ENCODE measurements around the gene GRIK2.

GRIK2 gene

GRCh38 chr6:101650402-101651100, 257.0 kb downstream of the GRIK2 start:
- no peak for DNase-seq

GRCh38 chr6:101652079-101652478, 258.6 kb downstream of the GRIK2 start:
- no peak for DNase-seq

DNA sequence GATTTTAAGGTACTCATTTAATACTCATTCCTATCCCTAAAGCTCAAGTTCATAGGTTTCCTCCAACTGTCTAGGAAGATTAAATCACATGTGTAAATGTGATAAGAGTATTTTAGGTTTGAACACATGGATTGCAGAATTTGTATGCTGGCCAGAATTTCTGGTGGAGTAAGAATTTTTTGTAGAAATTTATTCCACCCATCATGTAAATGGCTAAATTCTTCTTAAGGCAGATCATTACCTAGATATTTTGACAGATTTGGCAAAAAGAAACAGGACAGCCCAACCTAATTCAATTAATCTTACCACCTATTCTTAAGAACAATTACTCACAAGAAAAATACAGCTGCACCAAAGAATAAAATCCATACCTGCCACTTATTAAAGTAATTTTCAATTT, 261.6 kb downstream of the GRIK2 start:
- no peak for DNase-seq

DNA sequence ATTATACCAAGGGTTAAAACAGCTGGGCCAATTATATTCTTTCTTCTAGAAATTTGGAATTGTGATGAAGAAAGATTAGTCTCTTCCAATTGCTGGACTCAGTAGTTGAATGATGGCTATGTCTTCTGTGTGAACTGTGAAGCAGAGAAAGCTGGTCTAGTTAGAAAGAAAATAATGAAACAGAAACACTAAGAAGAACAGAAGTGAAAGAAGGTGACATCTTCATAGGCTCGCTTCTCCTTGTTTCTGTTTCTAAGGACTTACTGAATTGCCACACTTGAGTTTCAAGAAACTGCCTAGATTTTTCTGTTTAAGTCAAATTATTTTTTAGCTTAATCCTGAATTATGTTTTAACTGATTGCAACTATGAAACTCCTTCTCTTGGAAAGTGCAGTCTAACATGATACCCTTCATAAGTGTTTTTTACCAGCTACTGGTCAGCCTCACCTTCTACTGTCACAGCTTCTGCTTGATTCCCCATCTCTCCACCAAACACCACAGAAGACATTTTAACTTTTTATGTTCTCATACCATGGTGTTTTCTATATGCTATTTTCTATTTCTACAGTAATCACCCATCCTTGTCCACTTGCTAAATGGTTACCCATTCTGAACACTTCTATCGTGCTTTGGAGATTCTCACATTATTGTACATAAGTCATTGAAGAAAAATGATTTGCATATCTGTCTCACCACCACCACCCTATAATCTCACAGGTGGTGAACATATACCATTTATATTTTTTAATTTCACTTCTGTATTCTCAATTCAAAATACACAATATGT, 268.8 kb downstream of the GRIK2 start:
- DNase-seq: peak; percentile 12

- no peak for DNase-seq
Measured at GRCh38 chr6:101663100-101663499, 269.6 kb downstream of the GRIK2 start.

DNA sequence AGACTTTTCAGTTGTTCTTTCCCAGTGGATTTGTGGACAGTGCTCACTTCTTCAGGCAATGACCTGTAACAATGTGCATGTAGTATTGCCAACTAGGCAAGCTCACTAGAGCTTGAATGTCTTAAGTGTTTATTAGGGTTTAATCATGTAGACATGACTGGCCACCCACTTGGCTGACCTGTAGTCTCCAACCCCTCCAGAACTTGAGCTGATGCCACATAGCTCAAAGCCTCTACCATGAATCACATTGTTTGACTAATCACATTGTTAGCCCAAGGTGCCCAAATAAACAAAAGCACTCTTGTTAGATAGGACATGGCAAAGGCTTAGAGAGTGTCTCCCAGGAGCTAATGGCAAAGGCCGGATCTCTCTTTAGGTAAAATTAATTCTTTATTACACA, 272.7 kb downstream of the GRIK2 start:
- DNase-seq: no peak

DNA sequence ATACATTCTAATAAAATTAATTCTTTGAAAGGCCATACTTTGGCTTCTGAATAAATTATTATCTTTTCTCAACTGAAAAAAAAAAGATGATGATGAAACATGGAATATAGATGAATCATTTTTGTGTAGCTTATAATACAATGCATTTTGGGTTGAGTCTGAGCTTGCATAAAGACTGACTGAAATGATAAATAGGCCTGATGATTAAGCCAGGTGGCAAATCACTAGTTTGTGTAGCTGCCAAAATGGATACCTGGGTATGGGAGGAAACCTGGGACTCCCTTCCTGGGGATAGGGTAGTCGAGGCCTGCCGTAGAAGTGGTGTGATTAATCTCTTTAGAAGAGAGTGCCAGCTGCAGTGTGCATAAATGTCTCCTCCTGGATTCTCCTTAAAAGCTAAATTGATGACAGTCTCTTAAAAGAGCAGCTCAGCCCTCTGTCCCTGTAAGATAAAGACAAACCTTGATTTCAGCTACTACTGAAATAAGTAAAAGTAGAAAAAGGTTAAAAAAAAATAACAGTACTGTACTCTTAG, 275.1 kb downstream of the GRIK2 start:
- DNase-seq: no peak

GRCh38 chr6:101676187-101676586, 282.7 kb downstream of the GRIK2 start:
- DNase-seq: no peak

DNA sequence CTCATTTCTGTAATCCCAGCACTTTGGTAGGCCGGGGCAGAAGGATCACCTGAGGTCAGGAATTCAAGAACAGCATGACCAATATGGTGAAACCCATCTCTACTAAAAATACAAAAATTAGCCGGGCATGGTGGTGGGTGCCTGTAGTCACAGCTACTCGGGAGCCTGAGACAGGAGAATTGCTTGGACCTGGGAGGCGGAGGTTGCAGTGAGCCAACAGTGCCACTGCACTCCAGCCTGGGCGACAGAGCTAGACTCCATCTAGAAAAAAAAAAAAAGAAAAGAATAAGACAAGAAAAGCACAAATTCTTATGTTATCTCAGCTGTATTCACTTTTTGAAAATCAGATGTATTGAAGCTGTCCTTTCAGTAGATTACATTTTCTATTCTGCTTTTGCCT, 289.4 kb downstream of the GRIK2 start:
- DNase-seq: no peak

DNA sequence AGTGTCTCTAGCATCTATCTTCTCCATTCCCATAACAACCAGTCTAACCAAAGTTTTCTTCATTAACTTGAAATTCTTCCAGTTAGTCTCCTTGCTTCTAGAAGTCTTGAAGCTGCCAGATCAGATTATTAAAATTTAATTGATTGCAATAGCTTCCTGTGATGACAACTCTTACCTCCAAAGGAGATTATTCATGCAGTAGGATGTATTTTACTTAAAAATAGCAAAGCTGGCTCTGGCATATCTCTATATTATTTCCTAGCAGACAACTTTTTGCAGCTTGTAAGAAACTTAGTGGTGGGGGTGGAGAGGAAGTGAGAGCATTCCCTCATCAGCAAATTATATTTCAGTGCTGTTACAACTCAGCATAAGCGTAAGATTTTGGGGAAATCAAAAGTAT, 290.4 kb downstream of the GRIK2 start:
- peak; percentile 25 for DNase-seq

- no peak for DNase-seq
Measured at GRCh38 chr6:101686653-101687052, 293.1 kb downstream of the GRIK2 start.

DNA sequence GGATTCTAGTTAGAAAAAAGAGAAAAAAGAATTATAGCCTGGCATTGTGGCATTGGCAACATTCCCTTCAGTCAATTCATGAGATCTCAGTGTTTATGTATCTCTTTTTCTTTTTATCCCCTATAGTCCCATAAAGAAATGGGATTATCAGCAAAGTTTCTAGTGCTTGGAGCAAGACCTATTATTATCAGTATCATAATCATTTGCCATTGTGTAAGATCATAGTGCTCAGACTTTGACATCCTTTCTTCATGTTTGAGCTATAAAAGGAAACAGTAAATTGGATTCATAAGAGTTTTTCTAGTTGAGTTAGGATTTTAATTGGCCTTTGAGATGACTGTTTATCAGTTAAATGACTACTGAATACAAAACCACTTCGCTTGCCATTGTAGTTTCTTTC, 295.6 kb downstream of the GRIK2 start:
- no peak for DNase-seq

GRCh38 chr6:101689695-101690094, 296.2 kb downstream of the GRIK2 start:
- DNase-seq: no peak

GRCh38 chr6:101700655-101701054, 307.1 kb downstream of the GRIK2 start:
- DNase-seq: no peak

GRCh38 chr6:101703311-101703710, 309.8 kb downstream of the GRIK2 start:
- DNase-seq: no peak

GRCh38 chr6:101705866-101706265, 312.4 kb downstream of the GRIK2 start:
- DNase-seq: no peak

DNA sequence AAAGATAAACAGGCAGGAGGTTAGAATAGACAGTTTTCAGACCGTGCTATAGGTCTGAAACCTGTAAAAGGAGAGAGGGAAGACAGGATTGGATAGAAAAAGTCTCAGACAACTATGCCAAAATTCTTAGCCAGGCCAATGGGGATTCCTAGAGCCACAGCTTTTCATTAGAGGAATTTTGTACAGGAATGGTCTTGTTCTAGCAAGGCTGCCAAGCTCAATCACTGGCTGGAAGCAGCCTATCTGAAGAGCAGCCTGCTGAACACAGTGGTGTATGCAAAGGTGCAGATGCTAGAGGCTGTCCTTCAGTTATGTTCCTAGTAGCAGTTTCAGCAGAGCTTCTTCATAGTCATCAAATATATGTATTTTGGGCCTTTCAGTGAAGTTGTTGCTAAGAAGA, 313.1 kb downstream of the GRIK2 start:
- DNase-seq: no peak

GRCh38 chr6:101711518-101711917, 318.0 kb downstream of the GRIK2 start:
- DNase-seq: peak; percentile 23

GRCh38 chr6:101716387-101716786, 322.9 kb downstream of the GRIK2 start:
- no peak for DNase-seq

GRCh38 chr6:101716810-101717209, 323.3 kb downstream of the GRIK2 start:
- DNase-seq: peak; percentile 2

DNA sequence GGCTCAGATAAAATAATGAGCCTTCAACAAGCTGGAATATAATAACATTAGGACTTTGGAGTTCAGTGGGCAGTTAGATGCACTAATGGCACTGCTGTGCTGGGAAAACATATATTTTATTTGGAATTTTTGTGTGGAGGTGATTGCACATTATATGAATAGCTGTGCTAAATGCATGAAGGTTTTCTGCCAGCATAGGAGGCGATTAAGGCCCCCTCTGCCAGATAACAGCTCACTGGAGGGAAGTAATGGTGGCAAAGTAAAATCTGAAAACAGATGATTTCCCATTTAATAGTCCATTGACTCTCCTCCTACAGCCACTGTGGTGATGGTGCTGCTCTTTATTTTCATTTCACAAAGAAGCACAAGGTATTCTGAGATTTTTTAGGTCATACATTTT, 326.0 kb downstream of the GRIK2 start:
- DNase-seq: no peak

- DNase-seq: no peak
Measured at GRCh38 chr6:101722471-101722870, 329.0 kb downstream of the GRIK2 start.

DNA sequence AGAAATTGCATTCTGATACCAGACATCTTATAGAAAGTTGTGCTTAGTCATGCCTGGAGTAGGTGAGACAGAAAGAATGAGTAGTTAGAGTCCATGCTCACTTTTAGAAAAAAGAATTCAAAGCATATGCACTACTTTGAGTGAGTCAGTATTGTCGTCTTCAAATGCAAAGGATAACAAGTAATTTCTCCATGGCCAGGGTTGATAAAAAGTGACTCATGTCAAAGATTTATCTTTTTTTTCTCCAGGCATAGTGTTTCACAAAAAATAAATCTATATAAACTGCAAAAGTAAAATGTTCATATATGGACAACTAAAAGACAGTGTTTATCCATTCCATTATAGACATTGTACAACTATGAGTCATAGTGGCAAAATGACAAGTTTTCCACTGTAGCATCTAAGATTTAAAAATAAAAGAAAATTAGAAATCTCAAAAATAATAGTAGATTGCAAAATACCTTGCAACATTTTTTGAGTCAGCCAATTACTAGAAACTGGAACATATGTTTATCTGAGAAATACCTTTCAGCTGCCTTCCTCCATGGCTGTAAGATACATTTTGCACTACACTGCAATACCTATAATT, 329.6 kb downstream of the GRIK2 start:
- no peak for DNase-seq

- no peak for DNase-seq
Measured at GRCh38 chr6:101728388-101728787, 334.9 kb downstream of the GRIK2 start.
